Measurements from ENCODE around the gene TMEM17. TPM values are rescaled to one million over a fixed set of nuclear protein-coding genes. Genes with fewer than 3 reads are reported as not detected.

TMEM17 gene
- total and polyA plus RNA-seq, 8 donors, result 1.8 to 5.0 (median 3.8) TPM

- Histone ChIP-seq H3K36me3 (no peaks in the 10 kb centered on the region), H3K4me1 (peaks cover 21 to 25% of the 10 kb centered on the region in 2 donors), H3K27ac (no peak overlapping the region), H3K4me3 (no peak overlapping the region), H3K9me3 (no peaks in the 10 kb centered on the region), H3K27me3 (no peaks in the 10 kb centered on the region)
- DNase-seq, result no peak
- no peak for TF ChIP-seq CTCF (IDR thresholded peaks at IDR 0.05)
- intact Hi-C loops (cut with DNase I), result no loop called here
- ATAC-seq, result no peak
Measured at GRCh38 chr2:62473246-62473827, 32.7 kb downstream of the TMEM17 start.

- H3K27ac ChIP-seq, result no peak overlapping the region
- no peaks in the 10 kb centered on the region for H3K36me3 ChIP-seq
- H3K4me1 ChIP-seq, result peaks cover 14 to 30% of the 10 kb centered on the region in 2 donors
- DNase-seq, result no peak
- no peaks in the 10 kb centered on the region for H3K27me3 ChIP-seq
- TF ChIP-seq CTCF (IDR thresholded peaks at IDR 0.05), result no peak
- intact Hi-C loops (cut with DNase I), result no loop called here
- no peaks in the 10 kb centered on the region for H3K9me3 ChIP-seq
- no peak for ATAC-seq
- no peak overlapping the region for H3K4me3 ChIP-seq
Measured at GRCh38 chr2:62472312-62472711, 33.7 kb downstream of the TMEM17 start.

GRCh38 chr2:62471816-62472215 is 34.2 kb downstream of the TMEM17 start:
- no peak for TF ChIP-seq CTCF (IDR thresholded peaks at IDR 0.05)
- intact Hi-C loops (cut with DNase I), result no loop called here
- H3K27me3 ChIP-seq, result no peaks in the 10 kb centered on the region
- ATAC-seq (no peak), DNase-seq (no peak)
- H3K27ac ChIP-seq, result no peak overlapping the region
- peaks cover 14 to 33% of the 10 kb centered on the region in 2 donors for H3K4me1 ChIP-seq
- no peaks in the 10 kb centered on the region for H3K36me3 ChIP-seq
- H3K4me3 ChIP-seq, result no peak overlapping the region
- H3K9me3 ChIP-seq, result no peaks in the 10 kb centered on the region

- Histone ChIP-seq H3K27ac (no peak overlapping the region), H3K9me3 (no peaks in the 10 kb centered on the region), H3K27me3 (no peaks in the 10 kb centered on the region), H3K4me3 (no peak overlapping the region), H3K36me3 (no peaks in the 10 kb centered on the region), H3K4me1 (peaks cover 14 to 36% of the 10 kb centered on the region in 2 donors)
- no peak for ATAC-seq
- intact Hi-C loops (cut with DNase I), result no loop called here
- TF ChIP-seq CTCF (IDR thresholded peaks at IDR 0.05), result no peak
- no peak for DNase-seq
Measured at GRCh38 chr2:62471404-62471803, 34.6 kb downstream of the TMEM17 start.

- TF ChIP-seq CTCF (IDR thresholded peaks at IDR 0.05), result no peak
- intact Hi-C loops (cut with DNase I), result no loop called here
- peaks cover 6 to 22% of the 10 kb centered on the region in 2 donors for H3K4me1 ChIP-seq
- H3K9me3 ChIP-seq, result no peaks in the 10 kb centered on the region
- no peak overlapping the region for H3K4me3 ChIP-seq
- DNase-seq (no peak), ATAC-seq (no peak)
- no peak overlapping the region for H3K27ac ChIP-seq
- H3K36me3 ChIP-seq, result no peaks in the 10 kb centered on the region
- H3K27me3 ChIP-seq, result no peaks in the 10 kb centered on the region
Measured at GRCh38 chr2:62469548-62469947, 36.4 kb downstream of the TMEM17 start.
